Astrocyte of the spinal cord (primary cell): Measurements from ENCODE around the gene PRDM2.

Experiments used
- DNase-seq: peaks from one replicate; pipeline ENCODE4 v3.0.0; 2011; ENCODE audit warnings: low read depth, low spot score
- H3K4me3 ChIP-seq: 2 replicates; pipeline ENCODE4 v1.5.1; 2011; ENCODE audit warnings: low read depth, mild to moderate bottlenecking, low read length, moderate library complexity
- CTCF ChIP-seq: IDR thresholded peaks from 2 replicates; pipeline ENCODE4 v1.5.1; 2012; ENCODE audit warnings: low read depth, mild to moderate bottlenecking, low read length, inconsistent platforms
- in situ Hi-C: cut with HindIII; loops from 2 replicates; pipeline ENCODE4 v1.10.0; 2017; ENCODE audit warnings: low sequenced_read_pairs

PRDM2 gene

GRCh38 chr1:13836136-13836535 is 136.1 kb downstream of the PRDM2 start:
- no peak for TF ChIP-seq CTCF
- no peak for DNase-seq
- no peak overlapping the region for H3K4me3 ChIP-seq
- in situ Hi-C loops = no loop called here

- DNase-seq = no peak
- no peak overlapping the region for H3K4me3 ChIP-seq
- in situ Hi-C loops = no loop called here
- TF ChIP-seq CTCF = no peak
These were observed 136.6 kb downstream of the PRDM2 start for GRCh38 chr1:13836631-13837030.

- in situ Hi-C loops = no loop called here
- DNase-seq = no peak
- no peak for TF ChIP-seq CTCF
- H3K4me3 ChIP-seq = no peak overlapping the region
These were observed 138.2 kb downstream of the PRDM2 start for GRCh38 chr1:13838236-13838635.

- in situ Hi-C loops = no loop called here
- no peak overlapping the region for H3K4me3 ChIP-seq
- TF ChIP-seq CTCF = no peak
- no peak for DNase-seq
These were observed 142.5 kb downstream of the PRDM2 start for GRCh38 chr1:13842497-13842896.

GRCh38 chr1:13851726-13852125 is 151.7 kb downstream of the PRDM2 start:
- DNase-seq = no peak
- TF ChIP-seq CTCF = no peak
- H3K4me3 ChIP-seq = no peak overlapping the region
- in situ Hi-C loops = no loop called here

GRCh38 chr1:13855554-13855953 is 155.6 kb downstream of the PRDM2 start:
- DNase-seq = no peak
- no peak for TF ChIP-seq CTCF
- in situ Hi-C loops = no loop called here

GRCh38 chr1:13860031-13860430 is 160.0 kb downstream of the PRDM2 start:
- in situ Hi-C loops = no loop called here
- DNase-seq = no peak
- H3K4me3 ChIP-seq = no peak overlapping the region
- TF ChIP-seq CTCF = no peak

More at GRCh38 chr1:13855554-13855953, 155.6 kb downstream of the PRDM2 start:
- H3K4me3 ChIP-seq = no peak overlapping the region
